HG03521 (cell line): ENCODE measurements around the gene TSC2.
"Not testable (repeated sequence)": the region's sequence is repeated elsewhere in the genome, so short reads cannot be mapped to it uniquely, and the experiment has no call there.

Experiments
- ATAC-seq: cut with Tn5 transposase; IDR thresholded peaks from one replicate; pipeline ENCODE4 v1.9.1; 2021; ENCODE audit warnings: mild to moderate bottlenecking, moderate library complexity; ENCODE audit not compliant: unreplicated experiment

The TSC2 gene

GRCh38 chr16:2030036-2030435 lies 17.7 kb upstream of the TSC2 start:
- ATAC-seq, result no peak

GRCh38 chr16:2031081-2031577 lies 16.7 kb upstream of the TSC2 start:
- ATAC-seq, result no peak

GRCh38 chr16:2032285-2033056 lies 15.3 kb upstream of the TSC2 start:
- no peak for ATAC-seq

- ATAC-seq, result no peak
Measured at GRCh38 chr16:2033057-2033908, 14.5 kb upstream of the TSC2 start.

GRCh38 chr16:2033909-2034695 lies 13.7 kb upstream of the TSC2 start:
- not testable (repeated sequence) for ATAC-seq

GRCh38 chr16:2034696-2035430 lies 12.9 kb upstream of the TSC2 start:
- ATAC-seq, result no peak

- ATAC-seq, result no peak
Measured at GRCh38 chr16:2035431-2036199, 12.2 kb upstream of the TSC2 start.

GRCh38 chr16:2036200-2036966 lies 11.4 kb upstream of the TSC2 start:
- ATAC-seq, result no peak

GRCh38 chr16:2037115-2037514 lies 10.7 kb upstream of the TSC2 start:
- no peak for ATAC-seq

- ATAC-seq, result no peak
Measured at GRCh38 chr16:2037647-2038381, 10.0 kb upstream of the TSC2 start.

GRCh38 chr16:2038382-2039231 lies 9.2 kb upstream of the TSC2 start:
- ATAC-seq, result no peak

GRCh38 chr16:2039274-2040031 lies 8.3 kb upstream of the TSC2 start:
- no peak for ATAC-seq

- ATAC-seq, result no peak
Measured at GRCh38 chr16:2040041-2040786, 7.6 kb upstream of the TSC2 start.

GRCh38 chr16:2040787-2041522 lies 6.8 kb upstream of the TSC2 start:
- ATAC-seq, result no peak
